ENCODE results near the gene R3HDML. TPM values are rescaled to one million over a fixed set of nuclear protein-coding genes. Genes with fewer than 3 reads are reported as not detected.
A peak's percentile ranks its signal among the peaks of the same experiment; 100 is the strongest.

Gene R3HDML
- total and polyA plus RNA-seq, 9 of the 15 experiments (the other 6 are each of a cell fraction or from before 2014, with no cell fraction given): not detected

DNA sequence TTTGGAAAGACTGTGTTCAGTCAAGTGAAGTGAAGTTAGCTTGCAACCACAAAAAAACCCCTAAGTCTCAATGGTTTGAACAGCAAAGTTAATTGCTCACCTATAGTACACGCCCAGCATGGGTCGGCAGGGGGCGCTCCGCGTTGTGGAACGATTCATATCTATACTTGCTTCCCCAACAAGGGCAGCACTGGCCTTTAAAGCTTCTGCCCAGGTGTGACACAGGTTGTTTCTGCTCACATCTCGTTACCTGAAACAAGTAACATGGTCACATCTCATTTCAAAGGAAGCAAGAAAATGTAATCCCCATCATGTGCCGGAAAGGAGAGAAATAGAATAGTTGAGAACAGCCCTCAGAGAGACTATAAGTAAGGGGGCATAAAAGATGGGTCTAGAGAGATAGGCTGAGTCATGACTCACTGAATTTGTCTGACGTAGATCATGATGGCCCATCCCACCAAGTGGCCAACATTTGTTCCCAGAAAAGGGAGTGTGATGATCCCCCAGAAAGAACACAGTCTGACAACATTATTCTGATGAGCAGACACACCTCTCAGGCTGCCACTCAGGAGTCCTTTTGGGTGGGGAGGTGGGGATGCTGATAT lies 47.7 kb downstream of the R3HDML start (continued):
- TF ChIP-seq KHSRP (IDR thresholded peaks at IDR 0.05): no peak
- TF ChIP-seq RAD21 (CRISPR knock-in tag; conservative IDR thresholded peaks at IDR 0.05 in 1 of 2, IDR thresholded peaks at IDR 0.05 in 1 of 2): peak; percentile 34 to 71
- no peak for TF ChIP-seq ATF1 (CRISPR knock-in tag; IDR thresholded peaks at IDR 0.05)
- peak; percentile 39; the same call in 1 of the 2 replicates for TF ChIP-seq ATF1 (tag; IDR thresholded peaks at IDR 0.05)
- no peak for TF ChIP-seq CCNT2 (IDR thresholded peaks at IDR 0.05; ENCODE audit: borderline replicate concordance, extremely low read depth, insufficient read length, low read depth, low read length)
- TF ChIP-seq GATA2 (CRISPR knock-in tag; IDR thresholded peaks at IDR 0.05): peak; percentile 79
- peak; percentile 47 for TF ChIP-seq FOSL1 (tag; conservative IDR thresholded peaks at IDR 0.05)
- TF ChIP-seq ZNF764 (CRISPR knock-in tag; IDR thresholded peaks at IDR 0.05; ENCODE audit: low read depth): no peak
- no peak for TF ChIP-seq ZNF445 (CRISPR knock-in tag; IDR thresholded peaks at IDR 0.05; ENCODE audit: low read depth)
- no peak for TF ChIP-seq TCF3 (CRISPR knock-in tag; IDR thresholded peaks at IDR 0.05)
- TF ChIP-seq ZEB2 (IDR thresholded peaks at IDR 0.05): 0 out of 2 replicates have a peak, but pooled peaks have one; percentile 13
- no peak for TF ChIP-seq HNRNPH1 (optimal IDR thresholded peaks at IDR 0.05; ENCODE audit: low read depth, low read length)
- no peak for TF ChIP-seq NELFE (IDR thresholded peaks at IDR 0.05; ENCODE audit: insufficient read depth, insufficient read length)
- TF ChIP-seq, protein P1, sequence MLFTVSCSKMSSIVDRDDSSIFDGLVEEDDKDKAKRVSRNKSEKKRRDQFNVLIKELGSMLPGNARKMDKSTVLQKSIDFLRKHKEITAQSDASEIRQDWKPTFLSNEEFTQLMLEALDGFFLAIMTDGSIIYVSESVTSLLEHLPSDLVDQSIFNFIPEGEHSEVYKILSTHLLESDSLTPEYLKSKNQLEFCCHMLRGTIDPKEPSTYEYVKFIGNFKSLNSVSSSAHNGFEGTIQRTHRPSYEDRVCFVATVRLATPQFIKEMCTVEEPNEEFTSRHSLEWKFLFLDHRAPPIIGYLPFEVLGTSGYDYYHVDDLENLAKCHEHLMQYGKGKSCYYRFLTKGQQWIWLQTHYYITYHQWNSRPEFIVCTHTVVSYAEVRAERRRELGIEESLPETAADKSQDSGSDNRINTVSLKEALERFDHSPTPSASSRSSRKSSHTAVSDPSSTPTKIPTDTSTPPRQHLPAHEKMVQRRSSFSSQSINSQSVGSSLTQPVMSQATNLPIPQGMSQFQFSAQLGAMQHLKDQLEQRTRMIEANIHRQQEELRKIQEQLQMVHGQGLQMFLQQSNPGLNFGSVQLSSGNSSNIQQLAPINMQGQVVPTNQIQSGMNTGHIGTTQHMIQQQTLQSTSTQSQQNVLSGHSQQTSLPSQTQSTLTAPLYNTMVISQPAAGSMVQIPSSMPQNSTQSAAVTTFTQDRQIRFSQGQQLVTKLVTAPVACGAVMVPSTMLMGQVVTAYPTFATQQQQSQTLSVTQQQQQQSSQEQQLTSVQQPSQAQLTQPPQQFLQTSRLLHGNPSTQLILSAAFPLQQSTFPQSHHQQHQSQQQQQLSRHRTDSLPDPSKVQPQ (CRISPR knock-in tag; IDR thresholded peaks at IDR 0.05; ENCODE audit: borderline replicate concordance): no peak
- no peak for TF ChIP-seq LEF1 (IDR thresholded peaks at IDR 0.05)
- TF ChIP-seq SMAD4 (CRISPR knock-in tag; conservative IDR thresholded peaks at IDR 0.05): no peak
- TF ChIP-seq ZNF699 (CRISPR knock-in tag; IDR thresholded peaks at IDR 0.05; ENCODE audit: insufficient replicate concordance): no peak
- no peak for TF ChIP-seq EWSR1 (IDR thresholded peaks at IDR 0.05; ENCODE audit: borderline replicate concordance, low read depth, partially characterized antibody)
- TF ChIP-seq RFX5 (IDR thresholded peaks at IDR 0.05; ENCODE audit: low read depth, low read length): no peak
- TF ChIP-seq, protein P2, sequence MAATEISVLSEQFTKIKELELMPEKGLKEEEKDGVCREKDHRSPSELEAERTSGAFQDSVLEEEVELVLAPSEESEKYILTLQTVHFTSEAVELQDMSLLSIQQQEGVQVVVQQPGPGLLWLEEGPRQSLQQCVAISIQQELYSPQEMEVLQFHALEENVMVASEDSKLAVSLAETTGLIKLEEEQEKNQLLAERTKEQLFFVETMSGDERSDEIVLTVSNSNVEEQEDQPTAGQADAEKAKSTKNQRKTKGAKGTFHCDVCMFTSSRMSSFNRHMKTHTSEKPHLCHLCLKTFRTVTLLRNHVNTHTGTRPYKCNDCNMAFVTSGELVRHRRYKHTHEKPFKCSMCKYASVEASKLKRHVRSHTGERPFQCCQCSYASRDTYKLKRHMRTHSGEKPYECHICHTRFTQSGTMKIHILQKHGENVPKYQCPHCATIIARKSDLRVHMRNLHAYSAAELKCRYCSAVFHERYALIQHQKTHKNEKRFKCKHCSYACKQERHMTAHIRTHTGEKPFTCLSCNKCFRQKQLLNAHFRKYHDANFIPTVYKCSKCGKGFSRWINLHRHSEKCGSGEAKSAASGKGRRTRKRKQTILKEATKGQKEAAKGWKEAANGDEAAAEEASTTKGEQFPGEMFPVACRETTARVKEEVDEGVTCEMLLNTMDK (IDR thresholded peaks at IDR 0.05; ENCODE audit: borderline replicate concordance, insufficient read depth, low read depth, low read length, poor library complexity, severe bottlenecking): peak; percentile 70
- TF ChIP-seq DPF2 (IDR thresholded peaks at IDR 0.05): no peak
- TF ChIP-seq NONO (IDR thresholded peaks at IDR 0.05; ENCODE audit: low read depth in 2 of 2, low read length in 1 of 2): no peak
- TF ChIP-seq ARID1B (IDR thresholded peaks at IDR 0.05): 0 out of 2 replicates have a peak, but pooled peaks have one; percentile 27
- no peak for TF ChIP-seq TEAD1 (CRISPR knock-in tag; IDR thresholded peaks at IDR 0.05)
- TF ChIP-seq MEIS2 (IDR thresholded peaks at IDR 0.05; ENCODE audit: partially characterized antibody): no peak
- TF ChIP-seq IFI16 (CRISPR knock-in tag; IDR thresholded peaks at IDR 0.05): no peak

Measured in K562 (cell line).